Measurements from ENCODE around the gene RABGAP1.

Gene RABGAP1

DNA sequence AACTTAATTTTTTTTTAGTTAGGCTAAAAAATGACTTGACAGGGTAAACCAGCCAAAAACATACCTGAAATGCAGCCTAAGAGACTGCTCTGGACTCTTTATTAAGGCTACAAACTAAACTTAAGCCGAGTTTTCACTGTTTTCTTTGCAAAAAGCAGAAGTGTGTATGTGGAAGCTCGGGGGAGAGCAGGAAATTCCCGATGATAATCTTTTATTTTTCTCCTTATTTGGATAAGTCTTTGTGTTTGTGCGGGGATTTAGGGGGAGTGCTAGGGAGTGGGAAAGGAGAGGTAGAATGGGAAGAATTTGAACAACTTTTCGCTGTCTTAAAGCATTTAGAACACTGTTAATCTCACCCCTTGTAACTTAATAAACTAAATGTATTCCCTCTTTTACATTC is 61.9 kb downstream of the RABGAP1 start:
- no peaks in the 10 kb centered on the region for H3K9me3 ChIP-seq (ENCODE audit: control insufficient read depth, insufficient read depth, low read depth, low read length)
- ChIA-PET CTCF (no interaction called here), POLR2A (no interaction called here)
- TF ChIP-seq ZNF48 (tag by site-specific recombination; IDR thresholded peaks at IDR 0.05) (no peak), ZNF76 (tag by site-specific recombination; IDR thresholded peaks at IDR 0.05; ENCODE audit: borderline replicate concordance, low read depth) (no peak), ZNF239 (tag by site-specific recombination; IDR thresholded peaks at IDR 0.05) (no peak), SP3 (tag by site-specific recombination; IDR thresholded peaks at IDR 0.05) (no peak), ZNF548 (tag by site-specific recombination; IDR thresholded peaks at IDR 0.05) (no peak), ZNF837 (tag by site-specific recombination; IDR thresholded peaks at IDR 0.05) (no peak), ZNF777 (tag by site-specific recombination; IDR thresholded peaks at IDR 0.05; ENCODE audit: borderline replicate concordance) (no peak), ZEB2 (tag by site-specific recombination; IDR thresholded peaks at IDR 0.05) (no peak), ZNF658 (tag by site-specific recombination; IDR thresholded peaks at IDR 0.05) (no peak), ZNF701 (tag by site-specific recombination; IDR thresholded peaks at IDR 0.05) (no peak)
- TF ChIP-seq, protein P1, sequence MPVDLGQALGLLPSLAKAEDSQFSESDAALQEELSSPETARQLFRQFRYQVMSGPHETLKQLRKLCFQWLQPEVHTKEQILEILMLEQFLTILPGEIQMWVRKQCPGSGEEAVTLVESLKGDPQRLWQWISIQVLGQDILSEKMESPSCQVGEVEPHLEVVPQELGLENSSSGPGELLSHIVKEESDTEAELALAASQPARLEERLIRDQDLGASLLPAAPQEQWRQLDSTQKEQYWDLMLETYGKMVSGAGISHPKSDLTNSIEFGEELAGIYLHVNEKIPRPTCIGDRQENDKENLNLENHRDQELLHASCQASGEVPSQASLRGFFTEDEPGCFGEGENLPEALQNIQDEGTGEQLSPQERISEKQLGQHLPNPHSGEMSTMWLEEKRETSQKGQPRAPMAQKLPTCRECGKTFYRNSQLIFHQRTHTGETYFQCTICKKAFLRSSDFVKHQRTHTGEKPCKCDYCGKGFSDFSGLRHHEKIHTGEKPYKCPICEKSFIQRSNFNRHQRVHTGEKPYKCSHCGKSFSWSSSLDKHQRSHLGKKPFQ (tag by site-specific recombination; IDR thresholded peaks at IDR 0.05), result no peak
- TF ChIP-seq, protein P2, sequence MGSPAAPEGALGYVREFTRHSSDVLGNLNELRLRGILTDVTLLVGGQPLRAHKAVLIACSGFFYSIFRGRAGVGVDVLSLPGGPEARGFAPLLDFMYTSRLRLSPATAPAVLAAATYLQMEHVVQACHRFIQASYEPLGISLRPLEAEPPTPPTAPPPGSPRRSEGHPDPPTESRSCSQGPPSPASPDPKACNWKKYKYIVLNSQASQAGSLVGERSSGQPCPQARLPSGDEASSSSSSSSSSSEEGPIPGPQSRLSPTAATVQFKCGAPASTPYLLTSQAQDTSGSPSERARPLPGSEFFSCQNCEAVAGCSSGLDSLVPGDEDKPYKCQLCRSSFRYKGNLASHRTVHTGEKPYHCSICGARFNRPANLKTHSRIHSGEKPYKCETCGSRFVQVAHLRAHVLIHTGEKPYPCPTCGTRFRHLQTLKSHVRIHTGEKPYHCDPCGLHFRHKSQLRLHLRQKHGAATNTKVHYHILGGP (tag by site-specific recombination; IDR thresholded peaks at IDR 0.05), result no peak
- no peak overlapping the region for H3K27ac ChIP-seq (ENCODE audit: extremely low read depth, low read depth, low read length)
- H3K4me1 ChIP-seq (ENCODE audit: control insufficient read depth, insufficient read depth, low read length), result no peaks in the 10 kb centered on the region
- H3K4me3 ChIP-seq (ENCODE audit: low read depth, low read length), result no peak overlapping the region
- peaks cover 19 to 53% of the 10 kb centered on the region in 2 experiments for H3K36me3 ChIP-seq (ENCODE audit: control insufficient read depth in 2 of 2, insufficient read depth in 1 of 2, low read length in 2 of 2)

DNA sequence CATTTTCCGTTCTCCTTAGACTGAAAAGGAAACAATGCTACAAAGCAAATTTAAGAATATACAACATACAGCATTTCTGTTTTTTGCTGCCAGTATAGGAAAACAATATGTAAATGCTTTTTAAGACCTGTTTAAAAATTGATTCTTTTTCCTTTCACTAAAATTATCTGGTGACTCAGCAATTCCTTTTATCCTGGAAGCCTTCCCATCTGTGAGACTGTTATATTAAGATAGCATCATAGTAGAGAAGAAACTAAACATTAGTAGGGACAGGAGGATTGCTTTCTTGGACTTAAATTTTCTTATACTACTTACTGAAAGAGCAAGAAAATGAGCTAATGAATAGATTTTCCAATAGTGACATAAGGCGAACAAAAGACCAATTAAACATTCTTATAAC is 62.6 kb downstream of the RABGAP1 start:
- H3K4me3 ChIP-seq (ENCODE audit: low read depth, low read length), result no peak overlapping the region
- H3K4me1 ChIP-seq (ENCODE audit: control insufficient read depth, insufficient read depth, low read length), result no peaks in the 10 kb centered on the region
- no peak overlapping the region for H3K27ac ChIP-seq (ENCODE audit: extremely low read depth, low read depth, low read length)
- no peaks in the 10 kb centered on the region for H3K9me3 ChIP-seq (ENCODE audit: control insufficient read depth, insufficient read depth, low read depth, low read length)
- CTCF ChIA-PET, result interaction anchor here (1.1 kb wide), 1 partner anchor 13 kb away, joined by 3 read pairs; no protein-coding TSS in a partner anchor
- POLR2A ChIA-PET, result no interaction called here
- peaks cover 13 to 48% of the 10 kb centered on the region in 2 experiments for H3K36me3 ChIP-seq (ENCODE audit: control insufficient read depth in 2 of 2, insufficient read depth in 1 of 2, low read length in 2 of 2)
- TF ChIP-seq, protein P3, sequence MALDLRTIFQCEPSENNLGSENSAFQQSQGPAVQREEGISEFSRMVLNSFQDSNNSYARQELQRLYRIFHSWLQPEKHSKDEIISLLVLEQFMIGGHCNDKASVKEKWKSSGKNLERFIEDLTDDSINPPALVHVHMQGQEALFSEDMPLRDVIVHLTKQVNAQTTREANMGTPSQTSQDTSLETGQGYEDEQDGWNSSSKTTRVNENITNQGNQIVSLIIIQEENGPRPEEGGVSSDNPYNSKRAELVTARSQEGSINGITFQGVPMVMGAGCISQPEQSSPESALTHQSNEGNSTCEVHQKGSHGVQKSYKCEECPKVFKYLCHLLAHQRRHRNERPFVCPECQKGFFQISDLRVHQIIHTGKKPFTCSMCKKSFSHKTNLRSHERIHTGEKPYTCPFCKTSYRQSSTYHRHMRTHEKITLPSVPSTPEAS (tag by site-specific recombination; IDR thresholded peaks at IDR 0.05), result no peak
- TF ChIP-seq TCF7L2 (IDR thresholded peaks at IDR 0.05; ENCODE audit: borderline replicate concordance, low read depth, low read length), result no peak
- no peak for TF ChIP-seq KLF16 (tag by site-specific recombination; IDR thresholded peaks at IDR 0.05)
- TF ChIP-seq ZNF501 (tag by site-specific recombination; IDR thresholded peaks at IDR 0.05), result no peak
- TF ChIP-seq ZNF837 (tag by site-specific recombination; IDR thresholded peaks at IDR 0.05), result no peak
- TF ChIP-seq ZNF239 (tag by site-specific recombination; IDR thresholded peaks at IDR 0.05), result no peak
- TF ChIP-seq, protein P4, sequence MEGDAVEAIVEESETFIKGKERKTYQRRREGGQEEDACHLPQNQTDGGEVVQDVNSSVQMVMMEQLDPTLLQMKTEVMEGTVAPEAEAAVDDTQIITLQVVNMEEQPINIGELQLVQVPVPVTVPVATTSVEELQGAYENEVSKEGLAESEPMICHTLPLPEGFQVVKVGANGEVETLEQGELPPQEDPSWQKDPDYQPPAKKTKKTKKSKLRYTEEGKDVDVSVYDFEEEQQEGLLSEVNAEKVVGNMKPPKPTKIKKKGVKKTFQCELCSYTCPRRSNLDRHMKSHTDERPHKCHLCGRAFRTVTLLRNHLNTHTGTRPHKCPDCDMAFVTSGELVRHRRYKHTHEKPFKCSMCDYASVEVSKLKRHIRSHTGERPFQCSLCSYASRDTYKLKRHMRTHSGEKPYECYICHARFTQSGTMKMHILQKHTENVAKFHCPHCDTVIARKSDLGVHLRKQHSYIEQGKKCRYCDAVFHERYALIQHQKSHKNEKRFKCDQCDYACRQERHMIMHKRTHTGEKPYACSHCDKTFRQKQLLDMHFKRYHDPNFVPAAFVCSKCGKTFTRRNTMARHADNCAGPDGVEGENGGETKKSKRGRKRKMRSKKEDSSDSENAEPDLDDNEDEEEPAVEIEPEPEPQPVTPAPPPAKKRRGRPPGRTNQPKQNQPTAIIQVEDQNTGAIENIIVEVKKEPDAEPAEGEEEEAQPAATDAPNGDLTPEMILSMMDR (tag by site-specific recombination; IDR thresholded peaks at IDR 0.05), result no peak
- TF ChIP-seq YY1 (tag by site-specific recombination; IDR thresholded peaks at IDR 0.05), result no peak
- no peak for TF ChIP-seq ZNF624 (tag by site-specific recombination; IDR thresholded peaks at IDR 0.05)
- no peak for TF ChIP-seq ZBTB17 (tag by site-specific recombination; IDR thresholded peaks at IDR 0.05)
- TF ChIP-seq KLF9 (tag by site-specific recombination; IDR thresholded peaks at IDR 0.05; ENCODE audit: low read depth), result no peak
- TF ChIP-seq ZNF23 (tag by site-specific recombination; IDR thresholded peaks at IDR 0.05; ENCODE audit: borderline replicate concordance), result no peak
- TF ChIP-seq ZNF514 (tag by site-specific recombination; IDR thresholded peaks at IDR 0.05), result no peak
- TF ChIP-seq, protein P5, sequence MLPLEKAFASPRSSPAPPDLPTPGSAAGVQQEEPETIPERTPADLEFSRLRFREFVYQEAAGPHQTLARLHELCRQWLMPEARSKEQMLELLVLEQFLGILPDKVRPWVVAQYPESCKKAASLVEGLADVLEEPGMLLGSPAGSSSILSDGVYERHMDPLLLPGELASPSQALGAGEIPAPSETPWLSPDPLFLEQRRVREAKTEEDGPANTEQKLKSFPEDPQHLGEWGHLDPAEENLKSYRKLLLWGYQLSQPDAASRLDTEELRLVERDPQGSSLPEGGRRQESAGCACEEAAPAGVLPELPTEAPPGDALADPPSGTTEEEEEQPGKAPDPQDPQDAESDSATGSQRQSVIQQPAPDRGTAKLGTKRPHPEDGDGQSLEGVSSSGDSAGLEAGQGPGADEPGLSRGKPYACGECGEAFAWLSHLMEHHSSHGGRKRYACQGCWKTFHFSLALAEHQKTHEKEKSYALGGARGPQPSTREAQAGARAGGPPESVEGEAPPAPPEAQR (tag by site-specific recombination; IDR thresholded peaks at IDR 0.05), result no peak

Measured in HEK293 (cell line).